GM19324 (cell line): ENCODE measurements around the gene DYRK1B.
"Not testable (repeated sequence)": the region's sequence is repeated elsewhere in the genome, so short reads cannot be mapped to it uniquely, and the experiment has no call there.

Experiments
- ATAC-seq: cut with Tn5 transposase; IDR thresholded peaks from one replicate; pipeline ENCODE4 v1.9.1; 2021; ENCODE audit warnings: mild to moderate bottlenecking, moderate library complexity; ENCODE audit not compliant: unreplicated experiment, low FRiP score

Gene DYRK1B

DNA sequence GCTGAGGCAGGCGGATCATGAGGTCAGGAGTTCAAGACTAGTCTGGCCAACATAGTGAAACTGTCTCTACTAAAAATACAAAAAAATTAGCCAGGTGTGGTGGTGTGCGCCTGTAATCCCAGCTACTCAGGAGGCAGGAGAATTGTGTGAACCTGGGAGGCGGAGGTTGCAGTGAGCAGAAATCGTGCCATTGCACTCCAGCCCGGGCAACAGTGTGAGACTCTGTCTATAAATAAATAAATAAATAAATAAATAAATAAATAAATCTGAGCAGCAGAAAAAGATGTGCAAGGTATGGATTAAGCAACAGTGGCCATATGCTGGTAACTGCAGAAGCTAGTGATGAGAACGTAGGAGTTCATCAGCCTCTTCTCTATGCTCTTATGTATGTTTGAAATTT, 19.9 kb downstream of the DYRK1B start:
- not testable (repeated sequence) for ATAC-seq

GRCh38 chr19:39813264-39813993, 20.5 kb downstream of the DYRK1B start:
- ATAC-seq, result no peak

GRCh38 chr19:39811064-39811463, 22.9 kb downstream of the DYRK1B start:
- no peak for ATAC-seq

GRCh38 chr19:39810424-39810823, 23.5 kb downstream of the DYRK1B start:
- no peak for ATAC-seq

- no peak for ATAC-seq
These were observed 24.6 kb downstream of the DYRK1B start for GRCh38 chr19:39809368-39809767.

DNA sequence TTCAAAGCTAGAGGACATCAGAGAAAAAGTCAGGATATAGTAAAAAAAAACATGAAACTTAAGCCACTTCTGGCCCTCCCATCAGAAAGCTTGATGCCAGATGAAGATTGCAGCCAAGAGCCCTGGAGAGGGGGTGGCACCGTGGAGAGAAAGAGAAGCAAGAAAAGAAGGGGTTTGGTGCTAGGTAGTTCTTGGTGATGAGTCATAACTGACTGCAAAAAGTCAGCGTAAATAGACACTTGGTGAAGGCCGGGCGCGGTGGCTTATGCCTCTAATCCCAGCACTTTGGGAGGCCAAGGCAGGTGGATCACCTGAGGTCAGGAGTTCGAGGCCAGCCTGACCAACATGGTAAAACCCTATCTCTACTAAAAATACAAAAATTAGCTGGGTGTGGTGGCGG, 25.3 kb downstream of the DYRK1B start:
- ATAC-seq, result not testable (repeated sequence)

DNA sequence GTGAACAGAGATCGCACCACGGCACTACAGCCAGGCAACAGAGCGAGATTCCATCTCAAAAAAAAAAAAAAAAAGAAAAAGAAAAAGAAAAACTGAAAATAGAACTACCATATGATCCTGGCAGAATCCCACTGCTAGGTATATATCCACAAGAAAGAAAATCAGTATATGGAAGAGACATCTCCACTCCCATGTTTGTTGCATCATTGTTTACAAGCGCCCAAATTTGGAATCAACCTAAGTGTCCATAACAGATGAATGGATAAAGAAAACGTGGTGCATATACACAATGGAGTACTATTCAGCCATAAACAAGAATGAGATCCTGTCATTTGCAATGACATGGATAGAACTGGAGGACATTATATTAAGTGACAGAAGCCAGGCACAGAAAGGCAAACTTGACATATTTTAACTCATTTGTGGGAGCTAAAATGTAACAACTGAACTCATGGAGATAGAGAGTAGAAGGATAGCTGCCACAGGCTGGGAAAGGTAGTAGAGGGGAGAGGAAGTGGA, 26.1 kb downstream of the DYRK1B start:
- ATAC-seq, result no peak

- ATAC-seq, result no peak
These were observed 28.9 kb downstream of the DYRK1B start for GRCh38 chr19:39805104-39805503.

DNA sequence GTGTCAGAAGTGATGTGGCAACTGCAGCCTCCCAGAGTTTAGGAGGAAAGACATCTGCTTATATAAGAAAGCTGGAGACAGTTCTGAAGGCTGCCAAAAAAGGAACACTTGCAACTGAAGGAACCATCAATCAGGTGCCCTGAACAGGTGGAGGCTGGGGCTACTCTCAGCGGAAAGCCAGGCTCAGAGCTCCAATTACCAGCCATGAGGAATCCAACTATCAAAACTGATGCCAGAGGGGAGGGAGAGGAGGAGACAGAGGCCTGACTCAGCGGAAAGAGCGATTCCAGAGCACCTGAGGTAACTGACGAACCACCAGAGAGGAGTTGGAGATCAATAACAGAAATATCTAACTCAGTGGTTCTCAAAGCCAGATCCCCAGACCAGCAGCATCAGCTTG, 31.0 kb downstream of the DYRK1B start:
- ATAC-seq, result no peak

DNA sequence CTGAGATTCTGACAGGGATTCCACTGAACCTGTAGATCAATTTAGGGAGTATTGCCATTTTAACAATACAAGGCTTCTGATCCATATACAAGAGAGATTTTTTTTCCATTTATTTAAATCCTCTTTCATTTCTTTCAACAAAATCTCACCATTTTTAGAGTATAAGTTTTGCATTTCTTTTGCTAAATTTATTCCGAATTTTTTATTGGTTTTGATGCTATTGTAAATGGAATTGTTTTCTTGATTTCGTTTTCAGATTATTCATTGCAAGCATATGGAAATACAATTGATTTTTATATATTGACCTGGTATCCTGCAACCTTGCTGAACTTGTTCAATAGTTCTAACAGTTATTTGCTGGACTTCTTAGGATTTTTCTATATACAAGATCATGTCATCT, 36.9 kb downstream of the DYRK1B start:
- ATAC-seq, result no peak

DNA sequence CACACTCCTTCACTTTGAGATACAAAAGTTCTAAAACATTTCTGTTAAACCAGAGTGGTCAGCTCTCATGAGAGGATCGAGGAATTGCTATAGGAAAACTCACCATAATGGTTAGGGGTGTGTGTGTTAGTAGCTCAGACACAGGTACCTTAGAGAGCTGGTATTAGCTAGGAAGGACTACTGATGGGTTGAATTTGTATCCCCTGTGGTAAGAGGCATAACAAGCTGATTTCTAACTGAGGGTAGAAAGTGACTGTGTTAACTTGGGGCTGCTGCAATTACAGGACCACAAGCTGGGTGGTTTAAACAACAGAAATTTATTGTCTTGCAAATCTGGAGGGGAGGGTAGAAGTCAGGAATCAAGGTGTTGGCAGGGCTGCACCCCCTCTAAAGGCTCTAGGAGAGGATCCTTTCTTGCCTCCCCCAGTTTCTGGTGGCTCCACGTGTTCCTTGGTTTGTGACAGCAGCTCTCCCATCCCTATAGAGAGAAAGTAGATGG, 37.9 kb downstream of the DYRK1B start:
- no peak for ATAC-seq

GRCh38 chr19:39795001-39795400, 39.0 kb downstream of the DYRK1B start:
- ATAC-seq, result no peak

DNA sequence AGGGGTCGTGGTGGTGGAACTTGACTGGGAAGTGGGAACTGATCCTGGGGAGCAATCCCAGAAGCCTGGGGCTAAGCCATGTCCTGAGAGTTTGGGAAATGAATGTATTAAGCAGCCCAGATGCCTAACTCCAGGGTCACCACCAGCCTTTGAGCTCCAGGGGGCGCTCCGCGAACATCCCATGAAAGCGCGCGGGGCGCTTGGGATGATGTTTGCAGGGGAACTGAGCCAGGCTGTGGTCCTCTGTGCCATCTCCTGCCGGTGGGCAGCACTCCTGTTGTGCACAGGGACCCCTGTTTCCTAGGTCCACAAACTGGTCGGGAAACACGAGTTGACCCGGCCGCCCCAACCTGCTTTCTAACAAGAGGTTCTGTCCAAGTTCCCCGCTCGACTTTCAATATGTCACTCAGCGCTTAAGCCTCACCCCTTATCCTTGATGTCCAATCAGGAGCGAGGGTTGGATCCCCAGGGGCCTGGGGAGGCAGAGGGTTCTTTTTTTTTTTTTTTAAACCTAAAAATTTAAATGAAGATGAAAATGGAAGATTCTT, 40.9 kb downstream of the DYRK1B start:
- ATAC-seq, result no peak

DNA sequence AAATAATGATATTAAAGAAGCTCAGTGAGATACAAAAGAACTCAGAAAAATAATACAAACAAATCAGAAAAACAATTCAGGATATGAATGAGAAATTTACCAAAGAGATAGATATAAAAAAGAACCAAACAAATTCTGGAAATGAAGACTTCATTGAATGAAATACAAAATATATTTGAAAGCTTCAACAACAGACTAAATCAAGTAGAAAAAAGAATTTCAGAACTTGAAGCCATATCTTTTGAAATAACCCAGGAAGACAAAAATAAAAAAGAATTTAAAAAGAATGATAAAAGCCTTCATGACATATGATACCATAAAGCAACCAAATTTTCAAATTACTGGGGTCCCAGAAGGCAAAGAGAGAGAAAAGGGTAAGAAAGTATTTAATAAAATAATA, 45.7 kb downstream of the DYRK1B start:
- no peak for ATAC-seq

- no peak for ATAC-seq
These were observed 53.1 kb downstream of the DYRK1B start for GRCh38 chr19:39780894-39781293.

DNA sequence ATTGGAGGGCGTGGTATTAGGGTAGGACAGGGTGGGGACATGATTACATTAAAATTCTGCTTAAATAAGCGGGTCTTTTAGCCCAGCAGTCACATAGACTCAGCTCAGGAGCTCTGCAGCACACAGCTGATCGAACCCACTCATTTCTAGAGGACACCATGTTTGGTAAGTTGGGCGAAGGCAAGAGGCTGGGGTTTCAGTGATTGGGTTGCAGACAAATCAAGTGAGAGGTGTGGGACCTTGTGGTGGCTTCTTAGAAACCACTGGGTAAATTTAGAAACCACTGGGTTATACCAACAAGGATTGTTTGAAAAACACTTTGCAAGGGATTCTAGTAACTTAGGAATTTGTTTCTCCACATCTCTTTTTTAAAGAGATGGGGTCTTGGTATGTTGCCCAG, 55.2 kb downstream of the DYRK1B start, which contains the start of gene LEUTX:
Gene LEUTX, plus strand, starts transcription at position 92 of the 400 bp plus-strand sequence. Its CDS starts 67 bp downstream, at position 159.
- ATAC-seq, result no peak
